ENCODE results near the gene MAP3K4. TPM values are rescaled to one million over a fixed set of nuclear protein-coding genes. Genes with fewer than 3 reads are reported as not detected.
A peak's percentile ranks its signal among the peaks of the same experiment; 100 is the strongest.

The MAP3K4 gene
- total and polyA plus RNA-seq, 5 donors = 11.8 to 42.3 (median 29.9) TPM

DNA sequence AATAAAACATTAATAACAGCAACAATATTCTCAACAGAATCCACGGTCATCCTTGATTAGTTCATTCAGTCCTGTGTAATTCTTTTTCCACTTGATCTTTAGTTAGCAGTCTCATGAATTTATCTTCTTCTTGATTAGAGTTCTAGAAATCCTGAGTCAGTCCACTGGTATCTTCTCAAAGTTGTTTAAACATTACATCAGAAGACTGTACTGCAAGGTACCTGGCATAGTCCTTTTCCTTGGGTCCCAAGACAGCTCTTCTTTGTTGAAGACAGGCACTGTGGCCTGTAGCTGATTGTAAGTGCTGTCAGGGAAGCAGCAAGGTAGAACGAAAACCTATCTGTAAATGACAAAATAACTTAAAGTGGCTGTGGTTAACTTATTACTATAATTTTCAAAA is 11.8 kb downstream of the MAP3K4 start:
- Histone ChIP-seq H3K4me3 (ENCODE audit: low read length) (no peak overlapping the region), H3K27me3 (ENCODE audit: control insufficient read depth, insufficient read depth) (no peaks in the 10 kb centered on the region), H3K9me3 (ENCODE audit: control insufficient read depth, low read length) (no peaks in the 10 kb centered on the region), H3K27ac (ENCODE audit: low read length) (no peak overlapping the region), H3K4me1 (ENCODE audit: control insufficient read depth, insufficient read depth, low read length) (peaks cover 5% of the 10 kb centered on the region)
- DNase-seq (no peak), ATAC-seq (no peak)
- intact Hi-C loops (cut with DNase I) = no loop called here
- WGBS = 89% methylated on average over 2 of the region's 2 CpGs

DNA sequence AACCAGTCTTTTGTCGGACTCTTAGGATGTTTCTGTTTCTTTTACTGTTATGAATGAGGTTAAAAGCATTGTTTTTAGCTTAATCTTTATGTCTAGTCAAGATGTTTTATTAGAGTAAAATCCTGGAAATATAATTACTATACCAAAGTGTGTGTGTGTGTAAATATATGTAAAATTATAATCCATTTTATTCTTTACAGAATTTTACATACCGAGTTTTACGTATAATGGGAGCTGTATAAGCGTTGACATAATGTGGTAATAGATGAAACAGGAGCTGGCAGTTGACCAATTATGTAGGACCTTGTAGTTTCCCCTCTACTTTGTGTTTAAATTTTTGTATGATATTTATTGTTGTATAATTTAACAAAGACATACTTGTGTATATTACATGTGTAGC is 16.7 kb downstream of the MAP3K4 start:
- Histone ChIP-seq H3K4me3 (ENCODE audit: low read length) (no peak overlapping the region), H3K27ac (ENCODE audit: low read length) (no peak overlapping the region), H3K27me3 (ENCODE audit: control insufficient read depth, insufficient read depth) (no peaks in the 10 kb centered on the region), H3K4me1 (ENCODE audit: control insufficient read depth, insufficient read depth, low read length) (peaks cover 9% of the 10 kb centered on the region), H3K9me3 (ENCODE audit: control insufficient read depth, low read length) (no peaks in the 10 kb centered on the region)
- intact Hi-C loops (cut with DNase I) = no loop called here
- 96% methylated on average over 4 of the region's 4 CpGs for WGBS
- ATAC-seq (no peak), DNase-seq (no peak)

DNA sequence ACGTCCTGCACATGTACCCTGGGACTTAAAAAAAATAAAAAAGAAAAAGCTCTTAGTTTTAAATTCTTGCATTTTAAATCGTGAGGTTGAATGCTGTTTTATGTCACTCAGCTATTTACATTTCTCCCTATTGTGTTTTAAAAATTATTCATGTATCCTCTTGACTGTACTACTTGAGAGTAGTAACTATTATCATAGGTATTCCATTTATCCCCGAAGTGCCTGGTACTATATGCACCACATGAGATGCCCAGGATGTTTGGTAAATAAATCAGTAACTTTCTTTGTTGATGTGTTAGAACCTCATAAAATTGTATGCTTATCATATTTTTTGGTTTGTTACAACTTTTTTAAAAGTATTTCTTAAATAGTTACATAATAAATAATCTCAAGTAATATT is 18.4 kb downstream of the MAP3K4 start:
- Histone ChIP-seq H3K9me3 (ENCODE audit: control insufficient read depth, low read length) (no peaks in the 10 kb centered on the region), H3K4me3 (ENCODE audit: low read length) (no peak overlapping the region), H3K4me1 (ENCODE audit: control insufficient read depth, insufficient read depth, low read length) (peaks cover 10% of the 10 kb centered on the region), H3K27me3 (ENCODE audit: control insufficient read depth, insufficient read depth) (no peaks in the 10 kb centered on the region), H3K27ac (ENCODE audit: low read length) (no peak overlapping the region)
- intact Hi-C loops (cut with DNase I) = no loop called here
- WGBS = 91% methylated on average over 3 of the region's 3 CpGs
- ATAC-seq (no peak), DNase-seq (no peak)

DNA sequence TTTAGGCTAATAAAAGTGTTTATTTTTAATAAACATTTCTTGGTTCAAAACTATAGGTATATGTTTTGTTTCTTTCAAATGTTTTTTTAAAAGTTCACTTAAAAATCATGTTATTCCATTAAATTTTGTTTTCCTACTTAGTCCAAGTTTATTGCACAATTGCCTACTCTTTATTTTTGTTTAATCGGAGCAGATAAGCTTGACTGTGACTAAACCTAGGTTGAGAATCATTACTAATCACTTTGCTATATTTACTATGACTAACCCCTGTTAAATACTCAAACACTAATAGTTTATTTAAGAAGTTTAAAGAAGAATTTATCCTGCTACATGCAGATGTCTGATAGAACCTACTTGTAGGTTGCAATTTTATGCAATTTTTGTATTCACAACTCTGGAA is 18.8 kb downstream of the MAP3K4 start:
- no peaks in the 10 kb centered on the region for H3K9me3 ChIP-seq (ENCODE audit: control insufficient read depth, low read length)
- DNase-seq = no peak
- H3K27ac ChIP-seq (ENCODE audit: low read length) = no peak overlapping the region
- WGBS = 57% methylated on average over 1 of the region's 1 CpG
- H3K4me3 ChIP-seq (ENCODE audit: low read length) = no peak overlapping the region
- intact Hi-C loops (cut with DNase I) = no loop called here
- peaks cover 11% of the 10 kb centered on the region for H3K4me1 ChIP-seq (ENCODE audit: control insufficient read depth, insufficient read depth, low read length)
- no peak for ATAC-seq
- H3K27me3 ChIP-seq (ENCODE audit: control insufficient read depth, insufficient read depth) = no peaks in the 10 kb centered on the region

DNA sequence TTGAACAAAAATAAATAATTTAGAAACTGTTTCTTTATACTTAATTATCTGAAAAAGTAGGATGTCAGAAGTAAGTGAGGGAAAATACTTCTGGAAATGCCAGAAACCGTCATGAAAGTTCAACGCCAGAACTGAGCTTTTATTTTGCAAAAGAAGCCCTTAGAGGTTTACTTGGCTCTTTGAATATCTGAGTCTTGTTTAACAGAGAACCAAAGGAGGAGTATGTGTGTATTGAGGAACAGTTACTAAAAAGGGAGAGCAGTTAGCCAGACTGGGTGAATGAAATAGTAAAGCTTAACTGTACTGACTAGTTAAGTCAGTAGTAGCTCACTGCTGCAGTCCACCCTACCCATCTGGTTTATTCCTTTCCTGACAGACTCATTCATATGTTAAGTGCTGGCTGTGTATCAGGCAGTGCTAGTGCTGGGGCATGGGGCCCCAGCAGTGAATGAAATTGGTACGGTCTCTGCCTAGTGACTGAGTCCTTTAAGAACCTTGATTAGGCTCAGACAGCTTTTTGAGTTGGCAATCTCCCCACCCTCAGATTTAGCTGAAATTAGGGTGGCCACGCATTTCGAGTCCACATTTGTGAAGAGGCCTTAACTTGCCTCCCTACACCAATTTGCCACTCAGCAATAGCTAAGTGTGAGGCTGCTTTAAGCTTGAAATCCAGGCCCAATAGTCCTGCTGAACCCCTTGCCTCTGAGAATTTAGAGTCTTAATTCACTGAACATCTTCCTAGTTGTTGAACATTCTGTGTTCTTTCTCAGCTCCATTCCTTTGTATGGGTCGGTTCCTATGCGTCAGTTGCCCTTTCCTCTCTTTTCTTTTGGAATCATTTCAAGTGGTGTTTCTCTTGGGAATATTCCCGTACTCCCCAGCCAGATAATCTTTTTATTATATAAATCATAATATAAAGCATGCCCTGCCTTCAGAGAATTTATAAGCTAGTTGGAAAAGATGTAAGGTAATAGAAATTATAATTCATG is 20.2 kb downstream of the MAP3K4 start:
- H3K4me3 ChIP-seq (ENCODE audit: low read length) = peak overlapping the region; percentile 13
- 33% methylated on average over 8 of the region's 8 CpGs for WGBS
- H3K27me3 ChIP-seq (ENCODE audit: control insufficient read depth, insufficient read depth) = no peaks in the 10 kb centered on the region
- intact Hi-C loops (cut with DNase I) = no loop called here
- peaks cover 13% of the 10 kb centered on the region for H3K4me1 ChIP-seq (ENCODE audit: control insufficient read depth, insufficient read depth, low read length)
- ATAC-seq (peak; percentile 66 to 83), DNase-seq (no peak)
- peak overlapping the region; percentile 92 for H3K27ac ChIP-seq (ENCODE audit: low read length)
- H3K9me3 ChIP-seq (ENCODE audit: control insufficient read depth, low read length) = no peaks in the 10 kb centered on the region

DNA sequence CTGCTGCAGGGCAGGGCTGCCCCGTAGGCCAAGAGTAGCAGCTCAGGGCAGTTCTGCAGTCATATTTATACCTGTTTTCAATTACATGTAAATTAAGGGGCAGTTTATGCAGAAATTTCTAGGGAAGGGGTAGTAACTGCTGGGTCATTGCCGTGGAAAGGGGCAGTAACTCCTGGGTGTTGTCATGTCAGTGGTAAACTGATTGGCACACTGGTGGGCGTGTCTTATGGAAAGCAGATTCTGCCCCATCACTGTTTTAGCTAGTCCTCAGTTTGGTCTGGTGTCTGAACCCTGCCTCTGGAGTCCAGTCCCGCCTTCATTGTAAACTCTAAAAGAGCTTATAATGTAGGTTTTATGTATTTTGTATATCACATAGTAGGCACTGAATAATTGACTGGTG is 22.1 kb downstream of the MAP3K4 start:
- no peaks in the 10 kb centered on the region for H3K27me3 ChIP-seq (ENCODE audit: control insufficient read depth, insufficient read depth)
- peaks cover 11% of the 10 kb centered on the region for H3K4me1 ChIP-seq (ENCODE audit: control insufficient read depth, insufficient read depth, low read length)
- no peak overlapping the region for H3K4me3 ChIP-seq (ENCODE audit: low read length)
- intact Hi-C loops (cut with DNase I) = no loop called here
- H3K27ac ChIP-seq (ENCODE audit: low read length) = no peak overlapping the region
- ATAC-seq = no peak
- H3K9me3 ChIP-seq (ENCODE audit: control insufficient read depth, low read length) = no peaks in the 10 kb centered on the region
- 95% methylated on average over 4 of the region's 4 CpGs for WGBS
- DNase-seq = no peak

DNA sequence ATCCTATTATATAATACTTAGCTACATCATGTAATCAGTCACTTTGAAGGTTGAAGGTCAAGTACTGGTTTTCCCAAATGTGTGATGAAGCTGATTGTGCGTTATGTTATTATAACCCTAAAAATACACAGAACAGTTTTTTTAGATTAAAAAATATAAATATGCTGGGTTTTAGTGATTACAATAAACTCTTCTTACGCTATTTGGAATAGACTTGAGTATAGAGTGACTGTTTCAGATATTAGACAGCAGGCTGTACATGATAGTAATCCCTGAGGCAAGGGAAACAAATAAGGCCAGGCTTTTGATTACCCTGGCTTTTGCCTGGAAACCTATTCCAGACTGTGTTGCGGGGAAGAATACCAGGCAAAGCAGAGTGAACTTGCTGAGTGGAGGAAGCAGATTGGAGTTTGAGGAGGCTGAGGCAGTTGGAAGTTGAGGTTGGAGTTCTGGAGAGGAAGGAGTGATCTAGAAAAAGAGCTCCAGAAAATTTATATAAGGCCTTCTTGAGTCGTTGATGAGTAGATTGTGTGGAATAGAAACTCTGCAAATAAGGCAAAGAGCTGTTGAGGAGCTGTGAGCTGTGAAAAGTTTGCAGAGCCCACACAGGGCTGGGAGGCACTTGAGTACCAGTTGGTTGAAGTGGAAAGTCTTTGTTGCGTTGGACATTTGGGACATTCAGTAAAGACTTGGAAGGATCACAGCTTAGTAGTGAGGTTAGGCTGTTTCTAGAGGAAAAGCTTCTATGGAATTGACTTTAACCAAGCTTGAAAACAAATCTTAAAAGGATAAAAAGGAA is 26.4 kb downstream of the MAP3K4 start:
- no peaks in the 10 kb centered on the region for H3K27me3 ChIP-seq (ENCODE audit: control insufficient read depth, insufficient read depth)
- H3K4me1 ChIP-seq (ENCODE audit: control insufficient read depth, insufficient read depth, low read length) = peaks cover 6% of the 10 kb centered on the region
- H3K27ac ChIP-seq (ENCODE audit: low read length) = no peak overlapping the region
- ATAC-seq (no peak), DNase-seq (no peak)
- WGBS = 79% methylated on average over 5 of the region's 5 CpGs
- intact Hi-C loops (cut with DNase I) = no loop called here
- no peaks in the 10 kb centered on the region for H3K9me3 ChIP-seq (ENCODE audit: control insufficient read depth, low read length)
- no peak overlapping the region for H3K4me3 ChIP-seq (ENCODE audit: low read length)

DNA sequence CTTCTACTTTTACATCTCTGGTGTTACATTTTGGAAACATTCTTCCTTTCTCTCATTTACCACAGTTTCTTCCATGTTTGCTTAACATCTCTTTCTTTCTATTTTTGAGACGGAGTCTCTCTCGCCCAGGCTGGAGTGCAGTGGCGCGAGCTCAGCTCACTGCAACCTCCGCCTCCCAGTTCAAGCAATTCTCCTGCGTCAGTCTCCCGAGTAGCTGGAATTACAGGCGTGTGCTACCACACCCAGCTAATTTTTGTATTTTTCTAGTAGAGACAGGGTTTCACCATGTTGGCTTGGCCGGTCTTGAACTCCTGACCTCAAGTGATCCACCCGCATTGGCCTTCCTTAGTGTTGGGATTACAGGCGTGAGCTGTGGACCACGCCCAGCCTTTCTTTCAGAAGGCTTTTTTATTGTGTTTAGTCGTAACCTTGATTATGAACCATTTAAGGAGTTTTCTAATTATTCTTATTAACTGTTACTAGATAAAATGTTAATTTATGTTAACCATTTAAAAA is 27.8 kb downstream of the MAP3K4 start:
- WGBS = 95% methylated on average over 13 of the region's 13 CpGs
- H3K9me3 ChIP-seq (ENCODE audit: control insufficient read depth, low read length) = no peaks in the 10 kb centered on the region
- intact Hi-C loops (cut with DNase I) = no loop called here
- no peak overlapping the region for H3K27ac ChIP-seq (ENCODE audit: low read length)
- ATAC-seq (no peak), DNase-seq (no peak)
- H3K4me3 ChIP-seq (ENCODE audit: low read length) = no peak overlapping the region
- peaks cover 5% of the 10 kb centered on the region for H3K4me1 ChIP-seq (ENCODE audit: control insufficient read depth, insufficient read depth, low read length)
- no peaks in the 10 kb centered on the region for H3K27me3 ChIP-seq (ENCODE audit: control insufficient read depth, insufficient read depth)

DNA sequence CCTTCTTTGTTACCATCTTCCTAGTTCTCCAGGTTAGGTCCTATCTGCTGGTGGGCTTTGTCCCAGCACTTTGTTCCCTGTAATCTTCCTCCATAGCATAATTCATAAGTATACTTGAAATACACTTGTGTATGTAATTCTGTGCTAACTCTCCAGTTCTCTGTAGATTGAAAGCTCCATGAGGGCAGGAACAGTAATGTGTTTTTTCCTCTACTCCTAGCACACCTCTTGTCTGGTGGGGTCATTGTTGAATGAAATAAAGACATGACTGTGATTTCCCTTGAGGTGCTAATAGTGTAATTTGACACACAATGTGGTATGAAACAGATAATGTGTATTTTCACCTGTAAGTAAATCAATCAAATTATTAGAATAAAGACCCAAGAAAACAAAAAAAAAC is 30.0 kb downstream of the MAP3K4 start:
- H3K27ac ChIP-seq (ENCODE audit: low read length) = no peak overlapping the region
- ATAC-seq (no peak), DNase-seq (no peak)
- no peaks in the 10 kb centered on the region for H3K9me3 ChIP-seq (ENCODE audit: control insufficient read depth, low read length)
- peaks cover 2% of the 10 kb centered on the region for H3K4me1 ChIP-seq (ENCODE audit: control insufficient read depth, insufficient read depth, low read length)
- H3K4me3 ChIP-seq (ENCODE audit: low read length) = no peak overlapping the region
- intact Hi-C loops (cut with DNase I) = no loop called here
- no peaks in the 10 kb centered on the region for H3K27me3 ChIP-seq (ENCODE audit: control insufficient read depth, insufficient read depth)

DNA sequence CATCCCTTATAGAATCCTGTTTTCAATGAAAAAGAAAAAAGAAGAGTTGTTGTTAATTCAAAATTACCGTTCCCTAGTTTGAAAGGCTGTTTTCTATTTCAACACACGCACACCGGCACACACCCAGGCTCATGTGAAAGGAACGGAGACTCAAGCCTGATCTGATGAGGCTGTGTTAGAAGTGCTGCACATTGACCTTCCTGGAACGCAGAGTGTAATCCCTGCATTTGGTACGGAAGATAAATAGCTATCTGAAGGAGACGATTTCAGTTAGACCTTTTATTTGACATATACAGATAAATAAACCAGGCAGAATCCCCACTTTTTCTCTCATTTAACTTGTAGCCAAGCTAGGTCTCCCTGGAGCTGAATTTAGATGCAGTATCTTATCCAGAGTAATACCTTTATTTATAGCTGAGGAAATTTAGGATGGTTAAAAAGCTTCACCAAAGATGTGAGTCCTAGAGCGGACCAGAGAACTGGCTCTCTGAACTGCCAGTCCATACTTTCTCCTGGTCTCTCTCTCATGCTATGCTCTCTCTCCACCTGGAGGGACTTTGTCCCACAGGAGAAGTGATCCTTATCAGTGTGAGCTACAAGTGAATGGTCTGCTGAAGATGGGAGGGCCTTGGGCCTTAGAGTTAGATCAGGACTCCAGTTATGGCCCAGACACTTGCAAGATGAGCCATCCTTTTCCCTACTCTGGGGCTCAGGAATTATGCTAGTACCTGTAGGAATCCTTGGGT is 30.6 kb downstream of the MAP3K4 start:
- no peaks in the 10 kb centered on the region for H3K27me3 ChIP-seq (ENCODE audit: control insufficient read depth, insufficient read depth)
- no peak overlapping the region for H3K27ac ChIP-seq (ENCODE audit: low read length)
- H3K9me3 ChIP-seq (ENCODE audit: control insufficient read depth, low read length) = no peaks in the 10 kb centered on the region
- H3K4me3 ChIP-seq (ENCODE audit: low read length) = no peak overlapping the region
- 73% methylated on average over 8 of the region's 8 CpGs for WGBS
- ATAC-seq (no peak), DNase-seq (no peak)
- intact Hi-C loops (cut with DNase I) = no loop called here
- H3K4me1 ChIP-seq (ENCODE audit: control insufficient read depth, insufficient read depth, low read length) = peaks cover 2% of the 10 kb centered on the region

Measured in right cardiac atrium (tissue), 5 donors.